Measurements from ENCODE around the gene MESP1.

The MESP1 gene

DNA sequence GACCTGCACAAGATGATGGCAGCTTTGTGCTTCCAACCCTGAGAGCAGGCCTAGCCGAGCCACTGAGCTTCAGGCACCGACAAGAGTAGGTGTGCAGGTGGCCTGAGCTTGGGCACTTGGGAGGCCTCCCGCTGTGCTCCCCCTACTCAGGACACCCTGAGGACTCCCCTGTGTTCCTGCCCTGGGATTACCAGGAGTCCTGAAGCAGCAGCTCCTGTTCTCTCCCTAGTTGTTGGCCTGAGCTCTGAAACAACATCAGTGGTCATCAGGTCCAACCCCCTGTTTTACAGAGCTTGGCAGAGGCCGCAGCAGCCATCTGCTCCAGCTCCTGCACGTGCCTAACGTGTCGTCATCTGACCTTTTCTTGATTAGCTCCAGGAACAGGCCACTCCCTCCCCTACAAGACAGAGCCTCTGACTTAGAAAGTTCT, 17.0 kb upstream of the MESP1 start:
- Histone ChIP-seq H3K4me2 (ENCODE audit: low read depth, low read length, poor library complexity, severe bottlenecking) (no peak overlapping the region), H3K9ac (ENCODE audit: low read depth, low read length, poor library complexity, severe bottlenecking) (no peak overlapping the region), H3K36me3 (ENCODE audit: insufficient read depth, low read length) (no peaks in the 10 kb centered on the region), H3K79me2 (ENCODE audit: insufficient read depth, low read length) (no peaks in the 10 kb centered on the region), H3K9me2 (replicated peaks; ENCODE audit: low read depth, low read length) (no peaks in the 10 kb centered on the region), H4K20me1 (ENCODE audit: insufficient read depth, low read length, poor library complexity, severe bottlenecking) (no peaks in the 10 kb centered on the region), H2AFZ (ENCODE audit: low read length) (no peak overlapping the region), H3K9me3 (ENCODE audit: insufficient read depth, low read depth, low read length) (no peaks in the 10 kb centered on the region), H3F3A (ENCODE audit: low read depth) (no peaks in the 10 kb centered on the region), H3K4me3 (ENCODE audit: low read length, poor library complexity, severe bottlenecking) (no peak overlapping the region), H3K27me3 (ENCODE audit: insufficient read depth, low read length, poor library complexity, severe bottlenecking) (no peaks in the 10 kb centered on the region), H3K4me1 (ENCODE audit: insufficient read depth, low read length, poor library complexity, severe bottlenecking) (no peaks in the 10 kb centered on the region)
- TF ChIP-seq EZH2phosphoT487 (IDR thresholded peaks at IDR 0.05; ENCODE audit: borderline replicate concordance) (no peak), CTCF (conservative IDR thresholded peaks at IDR 0.05; ENCODE audit: low read length) (no peak)

DNA sequence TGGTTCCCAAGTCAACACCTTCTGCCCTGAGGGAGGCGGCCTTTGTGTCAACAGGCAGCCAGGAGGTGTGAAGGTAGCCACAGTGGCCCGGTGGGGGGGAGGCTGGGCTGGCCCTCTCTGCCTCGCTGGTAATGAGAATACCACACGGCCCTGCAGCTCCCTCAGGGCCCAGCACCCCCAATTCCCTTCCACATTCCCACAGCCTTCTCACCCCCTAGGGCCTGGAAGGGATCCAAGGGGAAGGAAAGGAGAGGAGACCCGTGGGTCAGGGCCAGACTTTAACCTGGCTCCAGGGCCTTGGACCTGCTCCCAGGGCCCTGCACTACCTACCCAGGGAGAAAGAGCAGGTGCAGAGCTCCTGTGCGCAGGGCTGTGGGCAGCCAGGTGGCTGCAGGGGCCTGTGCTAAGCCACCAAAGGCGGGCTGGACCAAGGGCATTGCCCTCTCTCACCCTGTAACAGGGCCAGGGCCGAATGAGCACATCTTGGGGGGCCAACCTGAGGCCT, 16.4 kb upstream of the MESP1 start:
- Histone ChIP-seq H3K9me2 (replicated peaks; ENCODE audit: low read depth, low read length) (no peaks in the 10 kb centered on the region), H3K4me3 (ENCODE audit: low read length, poor library complexity, severe bottlenecking) (no peak overlapping the region), H3K4me2 (ENCODE audit: low read depth, low read length, poor library complexity, severe bottlenecking) (no peak overlapping the region), H2AFZ (ENCODE audit: low read length) (no peak overlapping the region), H3K79me2 (ENCODE audit: insufficient read depth, low read length) (no peaks in the 10 kb centered on the region), H3K4me1 (ENCODE audit: insufficient read depth, low read length, poor library complexity, severe bottlenecking) (no peaks in the 10 kb centered on the region), H3K9me3 (ENCODE audit: insufficient read depth, low read depth, low read length) (no peaks in the 10 kb centered on the region), H3K27me3 (ENCODE audit: insufficient read depth, low read length, poor library complexity, severe bottlenecking) (no peaks in the 10 kb centered on the region), H3K9ac (ENCODE audit: low read depth, low read length, poor library complexity, severe bottlenecking) (no peak overlapping the region), H4K20me1 (ENCODE audit: insufficient read depth, low read length, poor library complexity, severe bottlenecking) (no peaks in the 10 kb centered on the region), H3K36me3 (ENCODE audit: insufficient read depth, low read length) (no peaks in the 10 kb centered on the region), H3F3A (ENCODE audit: low read depth) (no peaks in the 10 kb centered on the region)
- TF ChIP-seq EZH2phosphoT487 (IDR thresholded peaks at IDR 0.05; ENCODE audit: borderline replicate concordance) (no peak), CTCF (conservative IDR thresholded peaks at IDR 0.05; ENCODE audit: low read length) (no peak)

GRCh38 chr15:89766357-89767311, 15.6 kb upstream of the MESP1 start:
- Histone ChIP-seq H3K4me2 (ENCODE audit: low read depth, low read length, poor library complexity, severe bottlenecking) (no peak overlapping the region), H3K9ac (ENCODE audit: low read depth, low read length, poor library complexity, severe bottlenecking) (no peak overlapping the region), H2AFZ (ENCODE audit: low read length) (no peak overlapping the region), H3K4me1 (ENCODE audit: insufficient read depth, low read length, poor library complexity, severe bottlenecking) (no peaks in the 10 kb centered on the region), H3K36me3 (ENCODE audit: insufficient read depth, low read length) (no peaks in the 10 kb centered on the region), H3K9me2 (replicated peaks; ENCODE audit: low read depth, low read length) (no peaks in the 10 kb centered on the region), H4K20me1 (ENCODE audit: insufficient read depth, low read length, poor library complexity, severe bottlenecking) (no peaks in the 10 kb centered on the region), H3F3A (ENCODE audit: low read depth) (no peaks in the 10 kb centered on the region), H3K9me3 (ENCODE audit: insufficient read depth, low read depth, low read length) (no peaks in the 10 kb centered on the region), H3K79me2 (ENCODE audit: insufficient read depth, low read length) (no peaks in the 10 kb centered on the region), H3K27me3 (ENCODE audit: insufficient read depth, low read length, poor library complexity, severe bottlenecking) (no peaks in the 10 kb centered on the region), H3K4me3 (ENCODE audit: low read length, poor library complexity, severe bottlenecking) (no peak overlapping the region)
- TF ChIP-seq CTCF (conservative IDR thresholded peaks at IDR 0.05; ENCODE audit: low read length) (no peak), EZH2phosphoT487 (IDR thresholded peaks at IDR 0.05; ENCODE audit: borderline replicate concordance) (no peak)
